GM11168 (cell line): ENCODE measurements around the gene NGDN.
"Not testable (repeated sequence)": the region's sequence is repeated elsewhere in the genome, so short reads cannot be mapped to it uniquely, and the experiment has no call there.

ENCODE experiments used
- in situ Hi-C: fragments of 300-500 bp; cut with MboI; formaldehyde crosslinking; loops from one replicate; pipeline ENCODE4 v1.12.0; 2022; ENCODE audit warnings: low sequenced_read_pairs; ENCODE audit not compliant: unreplicated experiment

The NGDN gene

DNA sequence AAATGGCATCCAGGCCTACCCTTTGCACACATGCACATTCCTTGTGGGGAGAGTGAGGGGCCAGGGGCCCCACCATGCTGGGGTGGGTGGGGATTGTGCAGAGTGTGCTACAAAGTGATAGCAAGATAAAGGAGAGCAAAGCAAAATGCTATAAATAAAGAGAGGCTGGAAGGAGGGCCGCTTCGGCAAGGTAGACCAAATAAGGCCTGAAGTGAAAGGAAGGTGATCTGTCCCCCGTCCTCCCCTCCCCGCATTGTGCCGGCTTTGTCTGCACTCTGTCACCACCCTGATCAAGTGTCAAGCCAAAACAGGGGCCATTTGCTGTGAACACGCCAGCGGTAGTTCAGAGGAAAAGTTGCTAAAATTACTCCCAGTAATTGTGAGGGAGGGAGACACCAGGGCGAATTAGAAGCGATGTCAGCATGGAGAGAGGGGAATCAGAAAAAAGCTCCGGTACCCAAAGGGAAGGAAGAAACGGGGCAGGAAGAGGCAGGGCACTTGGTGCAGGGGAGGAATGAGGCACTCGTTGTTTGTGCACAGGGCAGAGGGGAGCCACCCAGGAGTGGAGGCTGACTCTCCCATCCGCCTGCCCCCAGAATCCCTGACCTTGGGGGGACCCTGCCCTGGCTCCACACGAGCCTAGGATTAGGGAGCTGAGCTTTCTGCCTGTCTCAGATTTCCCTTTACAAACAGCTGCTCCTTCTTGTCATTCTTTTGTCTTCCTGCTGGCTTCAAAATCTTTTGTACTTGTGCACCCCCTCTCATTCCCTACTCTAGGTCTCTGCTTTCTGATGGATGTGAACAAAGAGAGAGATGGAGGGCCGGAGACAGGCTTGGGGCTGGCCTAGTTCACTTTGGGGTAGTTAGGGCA, 31.2 kb upstream of the NGDN start:
- in situ Hi-C loops = no loop called here

DNA sequence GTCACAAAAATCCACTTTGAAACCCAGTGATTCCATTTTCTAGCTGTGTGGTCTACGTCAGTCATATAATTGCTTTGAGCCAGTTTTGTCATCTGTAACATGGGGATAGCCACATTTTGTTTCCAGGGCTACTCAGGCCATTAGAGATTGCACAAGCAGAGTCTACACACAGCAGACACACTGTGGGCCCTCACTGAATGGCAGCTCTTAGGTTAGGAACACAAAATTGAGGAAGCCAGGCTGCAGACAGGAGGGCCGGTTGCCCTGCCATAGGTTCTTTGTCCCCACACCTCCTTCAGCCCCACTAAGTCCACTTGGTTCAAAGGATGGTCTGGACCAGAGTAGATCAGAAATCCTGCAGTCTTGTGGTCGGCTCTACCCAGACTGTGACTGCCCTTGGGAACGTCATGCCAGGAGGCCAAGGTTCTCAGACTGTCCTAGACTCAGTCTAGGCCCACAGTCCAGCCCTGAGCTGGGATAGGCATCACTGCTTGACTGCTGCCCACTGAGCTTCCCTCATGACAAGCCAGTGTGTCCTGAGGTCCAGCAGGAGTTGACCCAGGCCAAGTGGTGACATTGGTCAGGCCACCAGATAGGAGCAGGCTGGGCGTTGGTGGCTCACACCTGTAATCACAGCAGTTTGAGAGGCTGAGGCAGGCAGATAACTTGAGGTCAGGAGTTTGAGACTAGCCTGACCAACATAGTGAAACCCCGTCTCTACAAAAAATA, 30.2 kb upstream of the NGDN start:
- in situ Hi-C loops = no loop called here

DNA sequence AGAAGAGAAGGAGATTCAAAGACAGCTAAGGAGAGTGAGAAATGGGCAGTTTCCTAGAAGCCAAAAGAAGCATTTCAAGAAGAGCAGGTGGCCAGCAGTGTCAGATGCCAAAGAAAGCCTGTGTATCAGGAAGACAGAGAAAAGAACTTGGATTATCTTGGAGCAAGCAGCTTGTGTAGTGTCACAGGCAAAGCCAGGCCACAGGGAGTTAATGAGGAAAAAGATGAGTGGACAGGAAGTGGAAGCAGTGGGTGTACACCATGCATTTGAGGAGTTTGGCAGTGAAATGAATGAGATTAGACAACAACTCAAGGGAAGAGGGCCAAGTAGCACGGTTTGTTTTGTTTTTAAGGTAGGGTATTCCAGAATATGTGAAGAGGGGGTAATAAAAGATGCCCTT, 28.4 kb upstream of the NGDN start:
- in situ Hi-C loops = no loop called here

DNA sequence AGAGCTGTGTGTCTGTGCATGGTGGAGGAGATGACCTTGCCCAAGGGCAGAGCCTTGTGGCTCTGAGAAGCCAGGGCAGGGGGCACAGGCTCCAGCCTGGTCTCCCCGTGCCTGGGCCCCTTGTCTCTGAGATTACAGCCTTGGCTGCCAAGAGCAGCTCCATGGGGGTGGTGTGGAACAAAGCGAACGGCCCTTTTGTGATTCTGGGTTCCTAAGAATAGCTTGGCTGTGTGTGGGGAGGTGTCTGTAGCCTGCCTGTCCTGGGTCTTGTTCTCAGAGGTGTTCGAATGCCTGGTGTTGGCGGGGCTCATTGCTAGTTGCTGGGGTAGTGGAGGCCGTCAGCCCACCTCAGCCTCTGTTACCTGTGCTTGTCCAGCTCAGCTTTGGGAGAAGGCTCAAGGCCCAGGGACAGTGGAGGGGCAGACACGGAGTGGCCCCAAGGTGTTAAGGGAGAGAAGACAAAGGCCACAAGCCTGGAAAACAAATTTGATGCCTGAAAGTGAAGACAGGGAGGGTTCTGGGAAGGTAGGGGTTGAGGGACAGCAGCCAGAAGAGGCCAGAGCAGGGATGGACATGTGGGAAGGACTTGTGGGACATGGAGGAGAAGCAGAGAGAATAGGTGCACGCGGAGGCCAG, 26.7 kb upstream of the NGDN start:
- in situ Hi-C loops = no loop called here

DNA sequence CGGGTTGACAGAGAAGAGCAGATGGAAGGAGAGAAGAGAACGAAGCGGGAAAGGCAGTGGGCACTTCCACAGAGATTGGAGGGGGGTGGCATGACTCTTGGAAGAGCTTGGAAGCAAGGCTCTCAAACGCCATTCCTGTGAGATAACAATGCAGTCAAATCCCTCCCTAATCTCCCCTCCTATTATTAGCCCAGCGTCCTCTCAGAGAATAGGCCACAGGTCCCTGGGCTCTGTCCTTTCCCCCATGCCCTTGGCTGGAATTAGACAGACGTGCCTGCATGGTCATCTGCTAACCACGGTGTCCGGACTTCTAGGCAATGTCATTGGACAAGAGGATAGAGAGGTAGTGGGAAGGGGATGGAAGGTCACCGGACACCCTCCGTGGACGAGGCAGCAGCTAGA, 26.1 kb upstream of the NGDN start:
- in situ Hi-C loops = no loop called here

DNA sequence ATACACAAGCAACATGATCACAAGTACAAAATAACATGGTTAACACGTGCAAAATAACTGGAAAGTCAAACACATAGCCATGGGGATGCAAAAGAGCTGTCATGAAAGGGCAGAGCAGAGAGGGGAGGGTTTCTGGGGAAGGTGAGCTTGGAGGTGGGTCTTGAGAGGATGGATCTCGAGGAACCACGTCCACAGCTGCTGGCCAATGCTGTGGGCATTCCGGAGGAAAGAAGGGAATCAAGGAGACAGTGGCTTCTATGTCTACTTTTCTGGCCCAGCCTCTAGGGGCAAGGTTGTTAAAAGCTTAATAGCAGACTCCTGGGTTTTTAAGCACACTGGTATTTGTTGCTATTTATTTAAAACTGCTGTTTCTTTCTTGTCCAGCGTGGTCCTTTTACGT, 25.6 kb upstream of the NGDN start:
- in situ Hi-C loops = no loop called here

DNA sequence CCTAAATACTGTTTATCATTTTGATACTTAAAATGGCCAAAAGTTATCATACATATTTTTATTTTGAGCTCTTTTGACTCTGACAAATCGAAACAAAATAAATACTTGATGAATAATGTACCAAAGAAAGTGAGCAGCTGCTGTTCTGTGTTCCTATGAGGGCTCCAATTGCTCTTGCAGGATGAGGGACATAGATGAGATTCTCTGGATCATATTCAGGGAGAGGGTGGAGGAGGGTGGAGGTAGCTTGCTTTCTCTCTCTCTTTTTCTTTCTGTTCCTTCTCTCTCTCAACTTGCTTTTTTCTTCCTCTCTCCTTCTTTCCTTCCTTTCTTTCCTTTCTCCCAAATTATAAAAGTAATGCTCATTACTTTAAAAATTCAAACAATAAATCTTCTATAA, 25.2 kb upstream of the NGDN start:
- in situ Hi-C loops = no loop called here

DNA sequence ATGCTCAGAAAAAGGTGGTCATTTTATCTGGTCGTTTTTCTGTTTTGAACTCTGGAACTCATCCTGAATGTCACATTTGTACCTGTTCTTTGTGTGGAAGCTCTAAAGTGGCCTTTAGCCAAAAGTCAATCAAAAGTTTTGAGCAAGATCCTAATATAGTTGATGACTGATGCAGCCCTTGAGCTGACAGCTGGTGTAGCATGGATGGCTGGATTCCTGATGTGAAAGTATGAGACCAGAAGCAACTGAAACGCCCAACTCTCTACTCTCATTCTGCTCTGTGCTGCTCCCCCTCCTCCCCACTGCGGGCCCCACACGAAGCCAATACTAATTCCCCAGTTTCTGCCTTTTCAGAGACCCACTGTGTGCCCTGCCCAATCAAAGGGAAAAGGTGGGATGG, 23.7 kb upstream of the NGDN start:
- in situ Hi-C loops = no loop called here

DNA sequence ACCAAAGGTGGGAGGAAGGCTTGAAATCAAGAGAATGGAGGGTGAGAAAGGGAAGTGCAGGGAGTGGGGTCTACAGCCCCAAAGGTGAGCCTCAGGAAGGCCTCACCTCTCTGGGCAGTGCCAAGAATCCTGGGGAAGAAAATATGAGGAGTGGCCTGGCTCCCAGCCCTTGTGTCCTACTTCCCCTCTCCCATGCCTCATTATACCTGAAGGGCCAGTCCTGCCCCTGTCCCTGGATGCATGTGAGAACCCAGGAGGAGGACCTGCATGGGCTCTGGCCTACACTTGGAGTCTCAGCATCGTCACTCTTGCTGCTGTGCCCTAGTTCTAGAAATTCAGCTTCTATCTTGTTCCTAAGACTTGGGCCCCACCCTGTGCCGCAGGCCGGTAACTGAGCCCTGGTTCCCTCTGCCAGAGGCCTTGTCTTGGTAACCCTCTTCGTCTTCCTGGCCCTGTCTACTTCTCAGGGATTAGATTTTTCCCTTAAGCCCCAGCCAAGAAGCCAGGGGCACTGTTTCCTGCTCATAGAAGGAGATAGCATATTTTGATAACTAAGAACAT, 23.1 kb upstream of the NGDN start:
- in situ Hi-C loops = no loop called here

DNA sequence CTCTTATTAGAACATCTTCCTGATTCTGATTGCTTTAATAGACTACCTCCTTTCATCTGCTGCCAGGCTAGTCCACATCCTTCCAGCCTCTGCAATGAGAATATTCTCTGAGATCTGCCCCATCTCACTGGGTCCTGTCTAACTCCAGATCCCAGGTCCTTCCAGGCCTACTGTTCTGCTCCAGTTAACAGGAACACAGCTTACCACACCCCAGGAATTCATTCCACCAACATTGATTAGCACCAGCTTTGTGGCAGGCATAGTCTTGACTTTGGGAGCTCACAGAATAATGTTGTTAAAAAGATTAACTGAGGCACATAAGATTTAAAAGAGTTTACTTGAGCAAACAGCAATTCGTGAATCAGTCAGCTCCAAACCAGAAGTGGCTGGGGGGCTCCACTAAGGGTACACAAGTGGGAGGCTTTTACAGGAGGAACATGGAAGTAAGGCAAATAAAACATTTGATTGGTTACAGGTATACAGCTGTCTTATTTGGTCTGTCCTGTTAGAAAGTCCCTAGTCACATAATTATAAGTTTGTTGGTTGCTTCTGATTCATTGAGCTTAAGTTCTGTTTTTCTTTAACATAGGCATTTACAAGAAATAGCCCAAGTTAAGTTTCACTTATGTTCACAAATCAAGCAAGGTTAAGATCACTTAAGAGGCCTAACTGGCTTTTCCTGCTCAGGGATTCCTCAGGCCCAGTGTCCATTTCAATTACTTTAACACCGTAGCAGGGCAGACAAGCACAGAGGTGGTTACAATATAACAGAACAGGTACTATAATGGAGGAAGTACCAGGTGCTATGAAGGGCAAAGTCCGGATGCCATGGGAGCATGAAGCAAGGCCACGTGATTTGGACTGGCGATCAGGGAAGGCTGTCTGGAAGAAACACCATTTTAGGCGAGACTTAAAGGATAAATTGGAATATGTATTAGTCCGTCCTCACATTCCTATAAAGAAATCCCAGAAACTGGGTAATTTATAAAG, 21.8 kb upstream of the NGDN start:
- in situ Hi-C loops = no loop called here

DNA sequence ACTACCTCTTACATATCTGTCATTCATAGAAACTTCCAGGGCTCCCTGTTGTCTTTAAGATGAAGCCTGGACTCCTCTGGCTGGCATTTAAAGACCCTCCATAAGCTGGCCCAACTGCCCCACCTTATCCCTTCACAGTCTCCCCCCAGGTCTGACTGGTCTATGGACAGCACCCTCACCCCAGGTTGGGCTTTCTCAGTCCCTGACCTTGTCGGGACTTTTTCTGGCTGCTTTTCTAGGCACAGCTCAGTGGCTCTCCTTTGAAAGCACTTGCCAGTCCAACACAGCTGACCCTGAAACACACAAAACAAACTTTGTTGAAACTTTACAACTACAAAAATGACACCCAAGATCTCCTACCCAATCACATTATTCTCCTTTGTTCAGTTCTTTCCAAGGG, 20.2 kb upstream of the NGDN start:
- in situ Hi-C loops = no loop called here

DNA sequence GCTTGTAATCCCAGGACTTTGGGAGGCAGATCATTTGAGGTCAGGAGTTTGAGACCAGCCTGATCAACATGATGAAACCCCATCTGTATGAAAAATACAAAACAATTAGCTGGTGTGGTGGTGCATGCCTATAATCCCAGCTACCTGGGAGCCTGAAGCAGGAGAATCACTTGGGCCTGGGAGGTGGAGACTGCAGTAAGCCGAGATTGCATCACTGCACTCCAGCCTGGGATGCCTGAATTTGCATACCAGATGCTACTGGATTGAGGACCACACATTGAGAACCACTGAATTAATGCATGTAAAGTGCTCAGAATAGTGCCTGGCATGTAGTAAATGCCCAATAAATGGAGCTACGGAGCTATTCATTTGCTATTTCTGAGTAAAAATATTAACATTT, 19.1 kb upstream of the NGDN start:
- in situ Hi-C loops = no loop called here

DNA sequence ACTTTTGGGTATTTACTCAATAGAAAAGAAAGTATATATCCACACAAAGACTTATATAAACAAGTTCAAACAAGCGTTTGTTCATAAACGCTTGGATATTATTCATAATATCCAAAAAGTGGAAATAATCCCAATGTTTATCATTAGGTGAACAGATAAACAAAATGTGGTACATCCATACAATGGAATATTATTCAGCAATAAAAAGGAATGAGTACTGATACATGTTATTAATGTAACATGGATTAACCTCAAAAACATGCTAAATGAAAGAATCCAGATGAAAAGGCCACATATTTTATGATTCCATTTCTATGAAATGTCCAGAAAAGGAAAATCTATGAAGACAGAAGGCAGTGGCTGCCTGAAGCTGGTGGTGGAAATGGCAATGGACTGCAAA, 17.3 kb upstream of the NGDN start:
- in situ Hi-C loops = no loop called here

DNA sequence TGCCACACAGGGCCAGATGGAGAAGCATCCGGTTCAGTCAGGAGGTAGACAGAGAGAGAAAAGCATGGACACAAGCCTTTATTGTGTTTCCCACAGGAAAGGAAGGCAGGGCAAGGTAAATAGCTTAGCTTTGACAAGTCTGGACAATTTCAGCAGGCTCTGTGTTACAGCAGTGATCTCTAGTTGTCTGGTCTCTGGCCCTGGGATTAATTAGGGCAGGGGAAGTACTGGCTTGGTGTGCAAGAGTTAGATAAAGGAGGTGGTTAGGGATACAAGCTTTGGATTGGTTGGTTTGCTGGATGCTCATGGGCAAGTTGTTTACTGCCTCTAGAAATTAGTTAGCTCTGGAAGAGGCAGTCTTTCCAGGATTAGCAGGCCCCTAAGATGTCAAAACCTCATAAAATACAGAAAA, 15.1 kb upstream of the NGDN start:
- in situ Hi-C loops = no loop called here

DNA sequence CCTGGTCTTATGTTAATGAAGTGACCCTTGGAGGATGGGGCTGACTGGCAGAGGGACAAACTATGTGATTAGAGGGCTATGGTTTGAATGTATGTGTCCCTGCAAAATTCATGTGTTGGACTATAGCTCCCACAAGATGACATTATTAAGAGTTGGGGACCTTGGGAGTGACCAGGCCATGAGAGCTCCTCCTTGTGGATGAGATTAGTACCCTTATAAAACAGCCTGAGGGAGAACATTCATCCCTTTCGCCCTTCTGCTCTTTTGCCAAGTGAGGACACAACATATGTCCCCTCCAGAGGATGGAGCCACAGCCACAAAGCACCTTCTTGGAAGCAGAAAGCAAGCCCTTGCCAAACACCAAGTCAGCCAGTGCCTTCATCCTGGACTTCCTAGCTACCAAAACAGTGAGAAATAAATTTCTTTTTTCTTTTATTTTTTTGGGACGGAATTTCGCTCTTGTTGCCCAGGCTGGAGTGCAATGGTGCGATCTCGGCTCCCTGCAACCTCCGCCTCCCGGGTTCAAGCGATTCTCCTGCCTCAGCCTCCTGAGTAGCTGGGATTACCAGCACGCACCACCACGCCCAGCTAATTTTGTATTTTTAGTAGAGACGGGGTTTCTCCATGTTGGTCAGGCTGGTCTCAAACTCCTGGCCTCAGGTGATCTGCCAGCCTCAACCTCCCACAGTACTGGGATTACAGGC, 12.5 kb upstream of the NGDN start:
- in situ Hi-C loops = not testable (repeated sequence)

DNA sequence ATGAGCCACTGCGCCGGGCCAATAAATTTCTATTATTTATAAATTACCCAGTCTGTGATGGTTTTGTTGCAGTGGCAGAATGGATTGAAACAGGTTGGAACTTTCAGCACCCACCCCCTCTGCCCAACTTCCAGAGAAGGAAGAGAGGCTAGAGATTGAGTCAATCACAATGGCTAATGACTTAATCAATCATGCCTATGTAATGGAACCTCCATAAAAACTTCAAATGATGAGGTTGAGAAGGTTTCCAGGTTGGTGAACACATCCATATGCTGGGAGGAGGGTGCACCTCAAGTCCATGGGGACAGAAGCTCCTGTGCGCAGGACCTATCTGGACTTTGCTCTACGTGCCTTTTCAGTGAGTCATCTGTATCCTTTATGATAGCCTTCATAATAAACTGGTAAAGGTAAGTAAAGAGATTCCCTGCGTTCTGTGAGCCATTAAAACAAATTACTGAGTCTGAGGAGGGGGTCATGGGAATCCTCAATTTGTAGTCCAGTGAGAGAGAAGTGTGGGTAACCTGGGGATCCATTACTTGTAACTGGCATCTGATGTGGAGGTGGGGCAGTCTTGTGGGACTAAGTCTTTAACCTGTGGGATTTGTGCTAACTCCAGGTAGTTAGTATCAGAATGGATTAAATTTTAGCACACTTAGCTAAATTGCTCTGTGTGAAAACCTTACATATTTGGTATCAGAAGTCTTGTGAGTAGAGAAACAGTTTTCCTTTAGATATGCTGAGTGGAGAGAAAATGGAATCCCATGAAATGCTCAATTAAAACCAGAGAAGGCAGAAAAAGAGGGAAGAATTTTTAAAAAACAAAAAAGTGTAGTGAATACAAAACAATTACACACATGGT, 11.7 kb upstream of the NGDN start:
- in situ Hi-C loops = no loop called here

DNA sequence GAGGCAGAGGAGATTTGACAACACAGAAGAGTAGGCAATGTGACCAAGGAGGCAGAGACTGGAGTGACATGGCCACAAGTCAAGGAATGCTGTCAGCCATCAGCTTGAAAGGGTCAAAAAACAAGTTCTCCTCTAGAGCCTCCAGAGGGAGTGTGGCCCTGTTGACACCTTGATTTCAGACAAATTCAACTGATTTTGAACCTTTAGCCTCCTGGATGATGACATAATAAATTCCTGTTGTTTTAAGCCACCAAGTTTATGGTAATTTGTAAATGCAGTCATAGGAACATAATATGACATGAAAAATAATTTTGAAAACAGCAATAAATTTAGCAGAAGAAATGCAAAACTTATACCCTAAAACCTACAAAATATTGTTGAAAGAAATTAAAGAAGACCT, 8.5 kb upstream of the NGDN start:
- in situ Hi-C loops = no loop called here

DNA sequence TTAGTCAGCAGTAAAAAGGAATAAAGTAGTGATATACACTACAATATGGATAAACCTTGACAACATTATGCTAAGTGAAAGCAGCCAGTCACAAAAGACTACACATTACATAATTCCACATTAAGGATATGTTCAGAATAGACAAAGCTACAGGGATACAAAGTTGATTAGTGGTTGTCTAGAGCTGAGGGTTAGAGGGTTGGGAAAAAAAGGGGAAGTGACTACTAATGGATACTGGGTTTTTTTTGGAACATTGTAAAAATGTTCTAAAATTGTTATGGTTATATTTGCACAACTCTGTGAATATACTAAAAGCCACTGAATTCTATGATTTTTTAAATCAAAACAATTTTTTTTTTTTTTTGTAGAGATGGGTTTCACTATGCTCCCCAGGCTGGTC, 4.8 kb upstream of the NGDN start:
- in situ Hi-C loops = no loop called here
